Fibroblast of the conjunctiva (primary cell): ENCODE measurements around the gene CSRNP3.
A peak's percentile ranks its signal among the peaks of the same experiment; 100 is the strongest.

Experiments
- DNase-seq: peaks from one replicate; pipeline ENCODE4 v3.0.0-alpha.2; 2010; ENCODE audit warnings: low read depth

Gene CSRNP3

GRCh38 chr2:165470361-165470760 lies 863 bp downstream of the CSRNP3 start:
- DNase-seq, result no peak

DNA sequence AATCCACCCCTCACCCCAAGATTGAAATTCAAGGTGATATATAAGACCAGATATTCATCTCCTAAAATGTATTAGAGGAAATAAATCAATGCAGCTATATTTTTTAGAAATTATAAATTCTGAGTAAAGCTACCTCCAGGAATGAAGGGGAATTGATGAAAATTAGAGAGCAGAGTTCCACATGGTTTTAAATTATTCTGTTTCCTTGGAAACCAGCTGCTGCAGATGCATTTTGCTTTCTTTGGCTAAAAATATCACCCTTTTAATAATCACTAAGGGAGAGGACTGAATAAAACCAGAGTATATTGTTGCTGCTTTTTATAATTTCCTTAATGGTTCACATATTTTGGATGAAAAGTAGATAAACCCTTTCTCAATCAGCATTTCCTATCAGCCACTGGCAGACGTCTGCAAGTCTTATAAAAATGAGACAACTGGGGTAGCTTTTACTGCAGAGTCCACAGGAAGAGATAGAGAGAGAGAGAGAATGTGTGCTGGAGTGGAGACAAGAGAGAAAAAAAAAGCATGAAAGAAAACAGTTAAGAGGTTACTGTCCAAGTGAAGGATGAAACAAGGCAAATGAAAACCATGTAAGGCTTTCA lies 2.0 kb downstream of the CSRNP3 start:
- DNase-seq, result no peak

DNA sequence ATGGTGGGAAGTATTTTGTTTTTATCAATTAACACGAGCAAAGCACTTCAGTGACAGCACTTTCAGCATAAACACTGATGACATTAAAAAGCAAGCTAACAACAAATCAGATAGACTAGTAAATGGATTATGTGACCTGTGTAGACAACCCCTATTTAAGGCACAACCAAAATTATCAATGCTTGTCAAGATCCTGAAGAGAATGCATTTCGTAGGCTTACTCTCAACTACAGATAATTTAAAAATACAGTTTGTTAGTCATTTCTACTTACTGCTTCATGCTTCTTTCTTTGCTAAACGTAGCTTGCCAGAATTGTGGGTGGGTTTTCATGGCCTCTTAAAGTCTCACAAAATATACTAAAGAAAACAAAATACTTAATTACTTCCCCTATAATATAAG lies 3.4 kb downstream of the CSRNP3 start:
- no peak for DNase-seq

GRCh38 chr2:165474619-165475276 lies 5.2 kb downstream of the CSRNP3 start:
- no peak for DNase-seq

GRCh38 chr2:165475277-165476004 lies 5.9 kb downstream of the CSRNP3 start:
- no peak for DNase-seq

GRCh38 chr2:165479856-165480255 lies 10.4 kb downstream of the CSRNP3 start:
- DNase-seq, result no peak

- no peak for DNase-seq
Observed at GRCh38 chr2:165494573-165494972, 25.1 kb downstream of the CSRNP3 start.

DNA sequence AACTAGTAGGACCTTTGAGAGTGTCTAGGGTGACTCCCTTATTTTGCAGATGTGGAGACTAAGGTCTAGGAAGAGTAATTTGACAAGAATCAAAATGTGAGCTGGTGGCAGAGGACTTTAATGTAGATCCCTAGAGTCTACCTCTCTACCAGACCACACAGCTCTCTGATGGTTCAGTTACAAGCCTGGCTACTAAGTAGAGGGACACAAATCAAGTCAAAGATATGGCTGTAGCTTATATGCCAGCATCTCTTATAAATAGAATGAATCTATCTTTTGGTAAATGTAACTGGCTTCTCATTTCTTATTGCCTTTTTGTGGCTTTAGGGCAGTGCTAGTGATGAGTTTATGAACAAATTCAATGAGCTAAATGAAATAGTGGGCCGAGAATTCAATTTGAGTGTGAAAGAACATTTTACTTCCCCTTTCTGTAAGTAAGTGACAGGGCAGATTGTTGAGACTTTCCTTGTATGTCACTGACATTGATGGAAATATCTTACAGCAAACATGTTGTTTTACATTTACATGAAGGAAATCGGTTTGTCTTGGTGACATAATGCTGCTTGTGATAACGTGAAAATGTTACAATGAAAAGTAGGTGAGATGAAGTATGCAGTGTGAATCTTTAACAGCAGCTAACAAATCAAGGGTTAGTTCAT lies 28.3 kb downstream of the CSRNP3 start:
- DNase-seq, result no peak

DNA sequence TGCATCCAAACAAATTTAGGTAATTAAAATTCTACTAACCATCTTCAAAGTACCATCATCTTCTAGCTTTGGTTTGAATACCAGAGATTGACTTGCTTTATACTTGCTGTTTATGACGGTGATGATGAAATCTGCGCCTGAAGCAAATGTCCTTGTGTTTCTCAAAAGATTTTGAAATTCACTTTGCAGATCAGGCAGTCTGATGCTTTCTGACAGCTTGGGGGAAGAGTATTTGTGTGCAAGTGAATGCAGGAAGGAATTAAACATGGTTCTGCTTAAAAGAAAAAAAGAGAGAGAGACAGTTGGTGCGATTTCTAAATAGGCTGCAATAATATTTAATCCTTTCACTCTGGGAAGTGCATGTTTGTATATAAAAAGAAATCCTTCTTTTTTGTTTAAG lies 29.6 kb downstream of the CSRNP3 start:
- DNase-seq, result peak; percentile 5

DNA sequence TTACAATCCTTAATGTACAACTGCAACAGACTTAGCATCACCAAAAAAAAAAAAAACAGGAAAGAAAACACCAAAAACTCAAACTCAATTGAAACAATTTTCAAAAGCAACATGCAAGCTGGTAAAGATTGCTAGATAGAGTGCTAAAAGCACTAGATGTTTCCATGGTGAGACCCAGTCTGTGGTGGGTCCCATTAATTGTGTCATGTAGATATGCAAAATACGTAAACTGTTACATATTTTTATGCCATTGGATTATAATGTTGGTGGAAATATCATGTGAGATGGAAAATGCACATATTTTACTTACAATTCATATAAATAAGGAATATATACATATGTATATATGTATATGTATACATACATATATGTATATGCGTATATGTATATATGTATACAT lies 30.5 kb downstream of the CSRNP3 start:
- no peak for DNase-seq

- DNase-seq, result no peak
Observed at GRCh38 chr2:165500816-165501215, 31.3 kb downstream of the CSRNP3 start.

GRCh38 chr2:165505514-165505913 lies 36.0 kb downstream of the CSRNP3 start:
- DNase-seq, result no peak

- no peak for DNase-seq
Observed at GRCh38 chr2:165508927-165509326, 39.4 kb downstream of the CSRNP3 start.

DNA sequence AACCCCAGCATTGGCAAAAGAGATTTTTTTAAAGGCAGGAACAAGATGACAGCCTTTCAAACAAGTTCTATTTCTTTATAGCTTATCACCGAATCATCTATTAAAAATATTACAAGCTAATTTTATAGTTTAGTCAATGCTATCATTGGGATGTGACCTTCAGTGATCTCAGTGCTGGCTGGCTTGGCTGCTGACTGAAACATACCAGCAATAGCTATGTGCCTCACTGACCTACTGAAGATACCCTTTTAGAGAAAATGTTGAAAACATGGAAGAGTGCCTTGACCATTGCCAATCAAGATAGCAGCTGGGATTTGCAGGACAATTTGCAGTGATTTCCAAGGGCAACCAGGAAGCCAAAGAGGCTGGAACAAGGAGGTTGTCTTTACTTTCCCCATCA lies 44.0 kb downstream of the CSRNP3 start:
- no peak for DNase-seq

GRCh38 chr2:165518611-165519010 lies 49.1 kb downstream of the CSRNP3 start:
- DNase-seq, result no peak

GRCh38 chr2:165522719-165523118 lies 53.2 kb downstream of the CSRNP3 start:
- DNase-seq, result no peak

GRCh38 chr2:165524720-165525119 lies 55.2 kb downstream of the CSRNP3 start:
- no peak for DNase-seq

- DNase-seq, result no peak
Observed at GRCh38 chr2:165528691-165529090, 59.2 kb downstream of the CSRNP3 start.

GRCh38 chr2:165529130-165529529 lies 59.6 kb downstream of the CSRNP3 start:
- DNase-seq, result peak; percentile 22

DNA sequence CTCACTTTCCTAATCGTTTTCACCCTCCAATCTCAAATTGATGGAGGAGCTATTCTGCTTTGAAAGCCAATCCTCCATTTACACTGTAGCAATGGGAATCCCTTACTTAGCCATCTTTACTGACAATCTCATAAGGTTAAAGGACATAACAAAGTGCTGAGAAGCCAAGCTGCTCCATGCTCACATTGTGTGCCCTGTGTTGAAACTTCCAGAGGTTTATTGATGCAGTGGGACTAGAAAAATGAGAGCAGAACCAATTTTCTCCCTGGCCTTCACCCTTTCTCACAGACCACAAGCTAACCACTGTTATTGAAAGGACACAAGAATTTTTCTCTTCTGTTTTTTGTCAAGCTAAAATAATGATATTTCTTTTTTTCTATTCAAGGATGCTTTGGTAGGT lies 63.8 kb downstream of the CSRNP3 start:
- no peak for DNase-seq

DNA sequence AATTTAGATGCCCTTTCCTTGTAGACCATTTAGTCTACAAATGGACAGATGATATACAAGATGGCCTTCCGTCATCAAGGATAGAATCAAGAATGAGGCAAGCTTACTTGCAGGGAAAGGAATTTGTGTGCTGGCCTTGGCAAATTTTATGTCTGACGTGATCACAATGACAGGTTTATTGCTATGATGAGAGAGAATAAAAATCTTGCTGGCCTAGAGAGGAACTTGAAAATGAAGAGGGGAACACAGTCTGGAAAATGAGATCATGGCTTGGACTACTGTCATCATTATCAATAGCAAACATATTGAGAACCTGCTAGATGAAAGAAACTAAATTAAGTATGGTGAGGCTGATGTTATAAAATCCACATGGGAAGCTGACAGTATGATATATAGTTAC lies 66.0 kb downstream of the CSRNP3 start:
- DNase-seq, result no peak

- no peak for DNase-seq
Observed at GRCh38 chr2:165536851-165537499, 67.5 kb downstream of the CSRNP3 start.
